Measurements from ENCODE around the gene TMEM37. TPM values are rescaled to one million over a fixed set of nuclear protein-coding genes. Genes with fewer than 3 reads are reported as not detected.

TMEM37 gene
- total and polyA plus RNA-seq, 2 of the 13 experiments (the other 11 are each of a cell fraction or from before 2014, with no cell fraction given) = 37.7 to 115 TPM

DNA sequence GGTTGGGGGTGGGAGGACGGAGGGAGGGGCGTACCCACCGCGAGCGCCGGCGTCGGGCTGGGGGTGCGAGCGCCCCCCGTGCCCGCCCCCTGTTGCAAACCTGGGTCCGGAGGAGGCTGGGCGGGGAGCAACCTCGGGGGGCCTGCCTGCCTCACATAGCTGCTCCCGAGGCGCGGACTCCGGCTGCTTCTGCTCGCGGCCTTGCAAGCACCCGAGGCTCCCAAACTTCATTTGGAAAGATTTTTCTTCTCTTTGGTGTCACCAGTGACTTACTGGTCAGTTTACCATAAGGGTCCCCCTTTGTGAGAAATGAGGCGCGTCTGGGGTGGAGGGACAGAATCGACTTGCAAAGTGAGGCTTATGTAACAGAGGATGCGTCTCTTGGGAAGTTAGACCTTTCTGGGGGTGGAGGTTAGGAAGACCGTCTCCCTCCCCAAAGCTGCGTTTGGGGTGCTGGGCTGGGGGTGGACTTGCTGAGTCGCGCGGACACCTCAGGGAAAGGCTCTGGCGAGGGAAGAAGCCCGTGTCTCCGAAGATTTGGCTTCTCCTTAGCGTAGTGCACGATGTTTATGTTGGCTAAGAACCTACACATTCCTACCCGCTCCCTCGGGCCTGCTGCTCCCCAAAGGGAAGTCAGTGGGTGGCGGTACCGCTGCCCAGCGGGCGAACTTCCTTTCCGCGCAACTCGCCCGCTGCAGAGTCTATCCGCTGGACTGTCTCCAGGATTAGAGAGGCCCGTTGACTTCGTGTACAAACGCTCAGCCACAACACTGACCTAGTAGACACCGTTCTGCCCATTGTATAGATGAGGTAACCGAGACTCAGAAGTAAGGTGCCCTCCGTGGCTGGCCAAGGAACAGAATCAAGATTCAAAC, 559 bp downstream of the TMEM37 start (continued):
- no peak for TF ChIP-seq ATF1 (CRISPR knock-in tag; IDR thresholded peaks at IDR 0.05)
- TF ChIP-seq SRSF4 (IDR thresholded peaks at IDR 0.05; ENCODE audit: low read depth, low read length, poor library complexity, severe bottlenecking) = no peak
- TF ChIP-seq, protein P1, sequence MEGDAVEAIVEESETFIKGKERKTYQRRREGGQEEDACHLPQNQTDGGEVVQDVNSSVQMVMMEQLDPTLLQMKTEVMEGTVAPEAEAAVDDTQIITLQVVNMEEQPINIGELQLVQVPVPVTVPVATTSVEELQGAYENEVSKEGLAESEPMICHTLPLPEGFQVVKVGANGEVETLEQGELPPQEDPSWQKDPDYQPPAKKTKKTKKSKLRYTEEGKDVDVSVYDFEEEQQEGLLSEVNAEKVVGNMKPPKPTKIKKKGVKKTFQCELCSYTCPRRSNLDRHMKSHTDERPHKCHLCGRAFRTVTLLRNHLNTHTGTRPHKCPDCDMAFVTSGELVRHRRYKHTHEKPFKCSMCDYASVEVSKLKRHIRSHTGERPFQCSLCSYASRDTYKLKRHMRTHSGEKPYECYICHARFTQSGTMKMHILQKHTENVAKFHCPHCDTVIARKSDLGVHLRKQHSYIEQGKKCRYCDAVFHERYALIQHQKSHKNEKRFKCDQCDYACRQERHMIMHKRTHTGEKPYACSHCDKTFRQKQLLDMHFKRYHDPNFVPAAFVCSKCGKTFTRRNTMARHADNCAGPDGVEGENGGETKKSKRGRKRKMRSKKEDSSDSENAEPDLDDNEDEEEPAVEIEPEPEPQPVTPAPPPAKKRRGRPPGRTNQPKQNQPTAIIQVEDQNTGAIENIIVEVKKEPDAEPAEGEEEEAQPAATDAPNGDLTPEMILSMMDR (CRISPR knock-in tag; IDR thresholded peaks at IDR 0.05) = peak; percentile 9; the same call in 1 of the 2 replicates
- 0 out of 2 replicates have a peak, but pooled peaks have one; percentile 4 for TF ChIP-seq MED13 (CRISPR knock-in tag; IDR thresholded peaks at IDR 0.05)
- 0 out of 2 replicates have a peak, but pooled peaks have one; percentile 30 for TF ChIP-seq ZBTB7A (CRISPR knock-in tag; IDR thresholded peaks at IDR 0.05)
- no peak for TF ChIP-seq SMC3 (IDR thresholded peaks at IDR 0.05; ENCODE audit: low read length)
- no peak for TF ChIP-seq ZNF432 (CRISPR knock-in tag; IDR thresholded peaks at IDR 0.05; ENCODE audit: borderline replicate concordance)
- TF ChIP-seq ZFP1 (CRISPR knock-in tag; IDR thresholded peaks at IDR 0.05) = no peak
- no peak for TF ChIP-seq TBP (CRISPR knock-in tag; IDR thresholded peaks at IDR 0.05)
- peak; percentile 83; the same call in 1 of the 2 replicates for TF ChIP-seq ZNF598 (CRISPR knock-in tag; IDR thresholded peaks at IDR 0.05; ENCODE audit: borderline replicate concordance)
- TF ChIP-seq, protein P2, sequence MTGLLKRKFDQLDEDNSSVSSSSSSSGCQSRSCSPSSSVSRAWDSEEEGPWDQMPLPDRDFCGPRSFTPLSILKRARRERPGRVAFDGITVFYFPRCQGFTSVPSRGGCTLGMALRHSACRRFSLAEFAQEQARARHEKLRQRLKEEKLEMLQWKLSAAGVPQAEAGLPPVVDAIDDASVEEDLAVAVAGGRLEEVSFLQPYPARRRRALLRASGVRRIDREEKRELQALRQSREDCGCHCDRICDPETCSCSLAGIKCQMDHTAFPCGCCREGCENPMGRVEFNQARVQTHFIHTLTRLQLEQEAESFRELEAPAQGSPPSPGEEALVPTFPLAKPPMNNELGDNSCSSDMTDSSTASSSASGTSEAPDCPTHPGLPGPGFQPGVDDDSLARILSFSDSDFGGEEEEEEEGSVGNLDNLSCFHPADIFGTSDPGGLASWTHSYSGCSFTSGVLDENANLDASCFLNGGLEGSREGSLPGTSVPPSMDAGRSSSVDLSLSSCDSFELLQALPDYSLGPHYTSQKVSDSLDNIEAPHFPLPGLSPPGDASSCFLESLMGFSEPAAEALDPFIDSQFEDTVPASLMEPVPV (CRISPR knock-in tag; IDR thresholded peaks at IDR 0.05) = peak; percentile 29; the same call in 1 of the 2 replicates
- no peak for TF ChIP-seq PRPF4 (IDR thresholded peaks at IDR 0.05; ENCODE audit: low read depth, low read length, poor library complexity, severe bottlenecking)
- TF ChIP-seq, protein P3, sequence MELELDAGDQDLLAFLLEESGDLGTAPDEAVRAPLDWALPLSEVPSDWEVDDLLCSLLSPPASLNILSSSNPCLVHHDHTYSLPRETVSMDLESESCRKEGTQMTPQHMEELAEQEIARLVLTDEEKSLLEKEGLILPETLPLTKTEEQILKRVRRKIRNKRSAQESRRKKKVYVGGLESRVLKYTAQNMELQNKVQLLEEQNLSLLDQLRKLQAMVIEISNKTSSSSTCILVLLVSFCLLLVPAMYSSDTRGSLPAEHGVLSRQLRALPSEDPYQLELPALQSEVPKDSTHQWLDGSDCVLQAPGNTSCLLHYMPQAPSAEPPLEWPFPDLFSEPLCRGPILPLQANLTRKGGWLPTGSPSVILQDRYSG (CRISPR knock-in tag; IDR thresholded peaks at IDR 0.05) = no peak
- peak; percentile 26; the same call in 1 of the 2 replicates for TF ChIP-seq ZNF558 (CRISPR knock-in tag; IDR thresholded peaks at IDR 0.05; ENCODE audit: borderline replicate concordance)
- no peak for TF ChIP-seq ZNF883 (CRISPR knock-in tag; IDR thresholded peaks at IDR 0.05; ENCODE audit: not compliant biosample characterization)
- TF ChIP-seq ZNF557 (CRISPR knock-in tag; IDR thresholded peaks at IDR 0.05) = no peak
- TF ChIP-seq, protein P4, sequence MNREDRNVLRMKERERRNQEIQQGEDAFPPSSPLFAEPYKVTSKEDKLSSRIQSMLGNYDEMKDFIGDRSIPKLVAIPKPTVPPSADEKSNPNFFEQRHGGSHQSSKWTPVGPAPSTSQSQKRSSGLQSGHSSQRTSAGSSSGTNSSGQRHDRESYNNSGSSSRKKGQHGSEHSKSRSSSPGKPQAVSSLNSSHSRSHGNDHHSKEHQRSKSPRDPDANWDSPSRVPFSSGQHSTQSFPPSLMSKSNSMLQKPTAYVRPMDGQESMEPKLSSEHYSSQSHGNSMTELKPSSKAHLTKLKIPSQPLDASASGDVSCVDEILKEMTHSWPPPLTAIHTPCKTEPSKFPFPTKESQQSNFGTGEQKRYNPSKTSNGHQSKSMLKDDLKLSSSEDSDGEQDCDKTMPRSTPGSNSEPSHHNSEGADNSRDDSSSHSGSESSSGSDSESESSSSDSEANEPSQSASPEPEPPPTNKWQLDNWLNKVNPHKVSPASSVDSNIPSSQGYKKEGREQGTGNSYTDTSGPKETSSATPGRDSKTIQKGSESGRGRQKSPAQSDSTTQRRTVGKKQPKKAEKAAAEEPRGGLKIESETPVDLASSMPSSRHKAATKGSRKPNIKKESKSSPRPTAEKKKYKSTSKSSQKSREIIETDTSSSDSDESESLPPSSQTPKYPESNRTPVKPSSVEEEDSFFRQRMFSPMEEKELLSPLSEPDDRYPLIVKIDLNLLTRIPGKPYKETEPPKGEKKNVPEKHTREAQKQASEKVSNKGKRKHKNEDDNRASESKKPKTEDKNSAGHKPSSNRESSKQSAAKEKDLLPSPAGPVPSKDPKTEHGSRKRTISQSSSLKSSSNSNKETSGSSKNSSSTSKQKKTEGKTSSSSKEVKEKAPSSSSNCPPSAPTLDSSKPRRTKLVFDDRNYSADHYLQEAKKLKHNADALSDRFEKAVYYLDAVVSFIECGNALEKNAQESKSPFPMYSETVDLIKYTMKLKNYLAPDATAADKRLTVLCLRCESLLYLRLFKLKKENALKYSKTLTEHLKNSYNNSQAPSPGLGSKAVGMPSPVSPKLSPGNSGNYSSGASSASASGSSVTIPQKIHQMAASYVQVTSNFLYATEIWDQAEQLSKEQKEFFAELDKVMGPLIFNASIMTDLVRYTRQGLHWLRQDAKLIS (CRISPR knock-in tag; IDR thresholded peaks at IDR 0.05) = no peak
- no peak for TF ChIP-seq ZKSCAN5 (CRISPR knock-in tag; IDR thresholded peaks at IDR 0.05)
- no peak for TF ChIP-seq THYN1 (CRISPR knock-in tag; IDR thresholded peaks at IDR 0.05; ENCODE audit: borderline replicate concordance, low read depth)
- no peak for TF ChIP-seq ZNF234 (CRISPR knock-in tag; conservative IDR thresholded peaks at IDR 0.05)
- no peak for TF ChIP-seq ZNF75D (CRISPR knock-in tag; IDR thresholded peaks at IDR 0.05; ENCODE audit: borderline replicate concordance)

Data from HepG2 (cell line).